Gastrocnemius medialis (tissue), 4 donors: ENCODE measurements around the gene DHX8. TPM values are rescaled to one million over a fixed set of nuclear protein-coding genes. Genes with fewer than 3 reads are reported as not detected.

ENCODE experiments used
- ATAC-seq, 2 donors: fragments of 150-250 bp; one replicate each; pipeline ENCODE4 v1.9.1; 2016
- DNase-seq, 2 donors: peaks; one replicate each; pipeline ENCODE4 v3.0.0-alpha.2; 2019
- H3K27ac ChIP-seq, 4 donors: fragments of 200-600 bp; sonication (generic); 1 replicate in 1 of 4; 2 replicates in 3 of 4; pipeline ENCODE4 v1.5.1; 2016 to 2018; ENCODE audit warnings: mild to moderate bottlenecking in 2 of 4, moderate library complexity in 1 of 4
- H3K27me3 ChIP-seq, 3 donors: fragments of 200-600 bp; sonication (generic) in 2 of 3; 1 replicate in 1 of 3; 2 replicates in 2 of 3; pipeline versions ENCODE4 v1.5.1 to v1.6.0; 2016 to 2019; ENCODE audit warnings: mild to moderate bottlenecking in 1 of 3, moderate library complexity in 1 of 3
- H3K36me3 ChIP-seq, 2 donors: fragments of 200-600 bp; sonication (generic) in 1 of 2; one replicate each; pipeline ENCODE4 v1.5.1; 2017 to 2018
- H3K4me1 ChIP-seq, 2 donors: fragments of 200-600 bp; sonication (generic) in 1 of 2; one replicate each; pipeline ENCODE4 v1.5.1; 2016 to 2017; ENCODE audit warnings: mild to moderate bottlenecking in 2 of 2
- H3K4me3 ChIP-seq, 4 donors: fragments of 200-600 bp; sonication (generic) in 3 of 4; 1 replicate in 1 of 4; 2 replicates in 3 of 4; pipeline ENCODE4 v1.5.1; 2016 to 2019; ENCODE audit warnings: mild to moderate bottlenecking in 2 of 4
- H3K9me3 ChIP-seq, 3 donors: fragments of 200-600 bp; sonication (generic) in 2 of 3; 1 replicate in 1 of 3; 2 replicates in 2 of 3; pipeline ENCODE4 v1.5.1; 2016 to 2019
- POLR2A ChIP-seq, 2 donors: fragments of 450-650 bp; IDR thresholded peaks; one replicate each; pipeline ENCODE4 v1.6.1; 2017; ENCODE audit warnings: antibody characterized with exemption in 2 of 2, mild to moderate bottlenecking in 2 of 2, moderate library complexity in 2 of 2
- in situ Hi-C, 4 donors: fragments of 200-750 bp; cut with MboI; loops; one replicate each; pipeline versions ENCODE4 v1.15.0 to v1.8.0; 2017; ENCODE audit warnings: low sequenced_read_pairs in 4 of 4
- intact Hi-C: fragments of 100-400 bp; cut with DNase I; formaldehyde crosslinking; loops from one replicate; pipeline ENCODE4 v1.15.1; 2023; ENCODE audit warnings: low total_unique reads
- total RNA-seq, 4 donors: library from RNA; depleted of rRNA; stranded (reverse); fragments of >200 nt; gene quantifications; one replicate each; pipeline versions ENCODE4 v1.1.0 to v1.2.3, GENCODE V29; 2016
- TF ChIP-seq, protein P1 (sequence below), 5 experiments: fragments of 450-650 bp in 3 of 5; fragments of 200-600 bp in 2 of 5; sonication (generic) in 2 of 5; IDR thresholded peaks in 4 of 5; conservative IDR thresholded peaks in 1 of 5; 1 replicate in 4 of 5; 2 replicates in 1 of 5; pipeline ENCODE4 v1.5.1; 2016 to 2019; ENCODE audit warnings: antibody characterized with exemption in 5 of 5, mild to moderate bottlenecking in 3 of 5, moderate library complexity in 3 of 5

Gene DHX8
- total RNA-seq, 4 donors from 2014 or later = 24.0 to 30.3 (median 27.2) TPM

DNA sequence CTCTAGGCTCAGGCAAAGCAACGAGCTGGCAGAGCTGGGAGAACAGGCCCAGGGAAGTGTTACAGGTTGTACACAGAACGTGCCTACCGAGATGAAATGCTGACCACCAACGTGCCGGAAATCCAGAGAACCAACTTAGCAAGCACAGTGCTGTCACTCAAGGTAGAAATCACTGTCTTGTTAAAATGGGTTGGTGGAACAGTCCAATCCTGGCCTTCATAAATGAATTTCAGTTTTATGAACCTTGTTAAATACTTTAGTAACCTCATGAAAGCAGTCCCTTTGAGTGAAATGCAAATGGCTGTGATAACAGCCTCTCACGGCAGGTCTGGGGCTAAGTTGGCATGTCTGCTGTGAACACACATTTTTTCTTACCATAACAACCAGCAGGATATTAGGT, 33.4 kb downstream of the DHX8 start:
- TF ChIP-seq, protein P1, sequence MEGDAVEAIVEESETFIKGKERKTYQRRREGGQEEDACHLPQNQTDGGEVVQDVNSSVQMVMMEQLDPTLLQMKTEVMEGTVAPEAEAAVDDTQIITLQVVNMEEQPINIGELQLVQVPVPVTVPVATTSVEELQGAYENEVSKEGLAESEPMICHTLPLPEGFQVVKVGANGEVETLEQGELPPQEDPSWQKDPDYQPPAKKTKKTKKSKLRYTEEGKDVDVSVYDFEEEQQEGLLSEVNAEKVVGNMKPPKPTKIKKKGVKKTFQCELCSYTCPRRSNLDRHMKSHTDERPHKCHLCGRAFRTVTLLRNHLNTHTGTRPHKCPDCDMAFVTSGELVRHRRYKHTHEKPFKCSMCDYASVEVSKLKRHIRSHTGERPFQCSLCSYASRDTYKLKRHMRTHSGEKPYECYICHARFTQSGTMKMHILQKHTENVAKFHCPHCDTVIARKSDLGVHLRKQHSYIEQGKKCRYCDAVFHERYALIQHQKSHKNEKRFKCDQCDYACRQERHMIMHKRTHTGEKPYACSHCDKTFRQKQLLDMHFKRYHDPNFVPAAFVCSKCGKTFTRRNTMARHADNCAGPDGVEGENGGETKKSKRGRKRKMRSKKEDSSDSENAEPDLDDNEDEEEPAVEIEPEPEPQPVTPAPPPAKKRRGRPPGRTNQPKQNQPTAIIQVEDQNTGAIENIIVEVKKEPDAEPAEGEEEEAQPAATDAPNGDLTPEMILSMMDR (IDR thresholded peaks at IDR 0.05 in 4 of 5, conservative IDR thresholded peaks at IDR 0.05 in 1 of 5) = no peak
- no peak for TF ChIP-seq POLR2A (IDR thresholded peaks at IDR 0.05)
- H3K9me3 ChIP-seq = no peaks in the 10 kb centered on the region
- H3K4me1 ChIP-seq = peaks cover 10 to 19% of the 10 kb centered on the region in 2 donors
- no peaks in the 10 kb centered on the region for H3K27me3 ChIP-seq
- no peak for DNase-seq
- peaks cover 0 to 74% of the 10 kb centered on the region in 2 donors for H3K36me3 ChIP-seq
- no peak overlapping the region for H3K4me3 ChIP-seq
- peak overlapping the region in 1 of 4 donors; percentile 16 for H3K27ac ChIP-seq
- ATAC-seq = no peak
- intact Hi-C loops = no loop called here
- in situ Hi-C loops = no loop called here

DNA sequence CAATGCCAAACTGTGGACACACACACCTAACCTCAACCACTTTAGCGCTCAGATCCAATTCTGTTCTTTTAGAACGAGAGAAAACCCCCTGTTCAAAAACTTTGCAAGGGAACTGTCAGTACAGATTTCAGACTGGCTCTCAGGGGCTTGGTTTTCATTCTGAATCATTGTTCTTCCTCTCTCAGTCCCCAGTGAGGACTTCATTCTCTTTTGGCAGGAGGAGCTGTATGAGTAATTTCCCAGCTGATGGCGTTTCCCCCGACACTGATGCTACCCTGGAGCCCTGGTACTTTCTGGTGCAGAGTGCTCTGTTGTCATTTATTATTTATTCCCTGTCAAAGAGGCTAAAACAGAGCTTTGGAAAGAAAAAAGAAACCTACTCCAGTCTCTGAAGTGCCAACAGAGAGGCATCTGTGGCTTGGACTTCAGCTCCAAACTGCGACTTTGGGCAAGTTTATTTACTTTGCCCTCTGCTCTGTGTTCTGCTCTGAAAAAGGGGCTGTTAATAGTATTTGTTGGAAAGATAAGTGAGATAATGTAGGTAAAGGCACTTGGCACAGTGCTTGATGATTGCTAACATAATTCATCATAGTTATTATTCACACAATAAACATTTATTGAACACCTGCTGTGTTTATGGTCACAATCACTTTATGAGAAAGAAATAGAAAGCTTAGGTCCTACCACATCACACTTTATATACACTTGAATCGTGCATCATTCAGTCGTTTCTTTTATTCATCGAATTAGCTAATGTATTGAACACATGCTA, 34.0 kb downstream of the DHX8 start:
- Histone ChIP-seq H3K27ac (peak overlapping the region in 1 of 4 donors; percentile 16), H3K4me3 (no peak overlapping the region), H3K27me3 (no peaks in the 10 kb centered on the region), H3K9me3 (no peaks in the 10 kb centered on the region), H3K4me1 (peaks cover 10 to 19% of the 10 kb centered on the region in 2 donors), H3K36me3 (peaks cover 0 to 75% of the 10 kb centered on the region in 2 donors)
- in situ Hi-C loops = no loop called here
- no peak for ATAC-seq
- DNase-seq = no peak
- no peak for TF ChIP-seq POLR2A (IDR thresholded peaks at IDR 0.05)
- TF ChIP-seq, protein P1 (IDR thresholded peaks at IDR 0.05 in 4 of 5, conservative IDR thresholded peaks at IDR 0.05 in 1 of 5) = no peak
- intact Hi-C loops = no loop called here

DNA sequence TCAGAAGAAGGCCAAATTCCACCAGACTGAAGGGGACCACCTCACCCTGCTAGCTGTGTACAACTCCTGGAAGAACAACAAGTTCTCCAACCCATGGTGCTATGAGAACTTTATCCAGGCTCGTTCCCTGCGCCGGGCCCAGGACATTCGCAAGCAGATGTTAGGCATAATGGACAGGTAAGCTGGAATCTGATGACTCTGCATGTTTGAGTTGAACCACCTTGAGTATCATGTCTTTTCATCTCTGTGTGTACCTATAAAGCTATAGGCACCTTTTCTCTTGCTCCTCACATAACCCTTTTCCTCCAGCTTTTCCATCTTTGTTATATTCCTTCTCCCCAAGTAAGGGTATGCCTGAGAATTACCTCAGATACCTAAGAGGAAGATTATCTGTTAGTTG, 37.6 kb downstream of the DHX8 start:
- no peak for DNase-seq
- no peak overlapping the region for H3K27ac ChIP-seq
- no peaks in the 10 kb centered on the region for H3K9me3 ChIP-seq
- H3K27me3 ChIP-seq = no peaks in the 10 kb centered on the region
- H3K36me3 ChIP-seq = peaks cover 0 to 81% of the 10 kb centered on the region in 2 donors
- in situ Hi-C loops (no loop called here), intact Hi-C loops (no loop called here)
- TF ChIP-seq, protein P1 (IDR thresholded peaks at IDR 0.05 in 4 of 5, conservative IDR thresholded peaks at IDR 0.05 in 1 of 5) = no peak
- TF ChIP-seq POLR2A (IDR thresholded peaks at IDR 0.05) = no peak
- no peak for ATAC-seq
- no peaks in the 10 kb centered on the region for H3K4me1 ChIP-seq
- H3K4me3 ChIP-seq = no peak overlapping the region

DNA sequence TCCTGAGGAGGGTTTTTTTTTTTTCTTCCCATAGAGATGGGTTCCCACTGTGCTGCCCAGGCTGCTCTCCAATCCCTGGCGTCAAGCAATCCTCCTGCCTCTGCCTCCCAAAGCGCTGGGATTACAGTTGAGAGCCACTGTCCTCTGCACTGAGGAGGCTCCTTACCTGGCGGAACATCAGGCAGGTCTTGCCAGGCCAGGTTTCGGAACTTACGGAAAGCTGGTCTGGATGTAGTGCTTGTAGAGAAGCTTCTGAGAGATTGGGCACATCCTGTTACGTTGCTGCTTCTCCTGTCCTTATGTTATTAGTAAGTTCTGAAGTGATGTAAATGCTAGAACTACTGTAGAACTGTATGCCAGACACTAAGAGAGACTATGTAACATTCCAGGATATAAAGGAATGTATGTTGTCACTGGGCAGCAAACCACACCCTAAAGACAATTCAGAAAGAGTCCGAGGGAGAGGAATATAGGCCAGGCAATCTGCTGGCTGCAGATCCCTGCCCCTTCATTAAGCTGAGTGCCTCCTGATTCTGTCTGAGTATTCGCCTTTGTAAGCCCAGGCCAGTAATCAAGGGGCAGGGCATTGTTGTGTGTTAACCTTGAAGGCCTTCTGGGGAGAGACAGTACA, 41.3 kb downstream of the DHX8 start:
- intact Hi-C loops (no loop called here), in situ Hi-C loops (no loop called here)
- DNase-seq = no peak
- no peak for ATAC-seq
- Histone ChIP-seq H3K9me3 (no peaks in the 10 kb centered on the region), H3K4me1 (peaks cover 14% of the 10 kb centered on the region in 2 donors), H3K36me3 (peaks cover 0 to 49% of the 10 kb centered on the region in 2 donors), H3K4me3 (no peak overlapping the region), H3K27ac (no peak overlapping the region), H3K27me3 (no peaks in the 10 kb centered on the region)
- no peak for TF ChIP-seq POLR2A (IDR thresholded peaks at IDR 0.05)
- TF ChIP-seq, protein P1 (IDR thresholded peaks at IDR 0.05 in 4 of 5, conservative IDR thresholded peaks at IDR 0.05 in 1 of 5) = no peak
